Effector memory CD4-positive, alpha-beta T cell (primary cell): ENCODE measurements around the gene FAM181B.

Experiments
- DNase-seq, 3 donors: peaks; one replicate each; pipeline ENCODE4 v3.0.0-alpha.2; 2020
- H3K27ac ChIP-seq: 2 replicates; pipeline ENCODE4 v1.7.0; 2013; ENCODE audit warnings: mild to moderate bottlenecking, low read length, moderate library complexity; ENCODE audit not compliant: insufficient read depth, poor library complexity, severe bottlenecking
- H3K27me3 ChIP-seq: replicated peaks from 2 replicates; pipeline ENCODE4 v1.7.0; 2013; ENCODE audit warnings: mild to moderate bottlenecking, low read length; ENCODE audit not compliant: insufficient read depth, control insufficient read depth, poor library complexity, severe bottlenecking
- H3K36me3 ChIP-seq: 2 replicates; pipeline ENCODE4 v1.7.0; 2013; ENCODE audit warnings: mild to moderate bottlenecking, low read length, moderate library complexity; ENCODE audit not compliant: control insufficient read depth, insufficient read depth
- H3K4me1 ChIP-seq: 2 replicates; pipeline ENCODE4 v1.7.0; 2013; ENCODE audit warnings: low read length, mild to moderate bottlenecking; ENCODE audit not compliant: control insufficient read depth, insufficient read depth, poor library complexity, severe bottlenecking
- H3K4me3 ChIP-seq: 2 replicates; pipeline ENCODE4 v1.7.0; 2013; ENCODE audit warnings: low read length, low read depth, mild to moderate bottlenecking; ENCODE audit not compliant: insufficient read depth, poor library complexity, severe bottlenecking
- H3K9me3 ChIP-seq: 2 replicates; pipeline ENCODE4 v1.7.0; 2013; ENCODE audit warnings: mild to moderate bottlenecking, low read length, moderate library complexity; ENCODE audit not compliant: control insufficient read depth

Gene FAM181B

GRCh38 chr11:82759649-82760048 lies 26.0 kb upstream of the FAM181B start:
- no peaks in the 10 kb centered on the region for H3K36me3 ChIP-seq
- no peaks in the 10 kb centered on the region for H3K9me3 ChIP-seq
- no peak overlapping the region for H3K4me3 ChIP-seq
- no peak overlapping the region for H3K27ac ChIP-seq
- H3K27me3 ChIP-seq: no peaks in the 10 kb centered on the region
- H3K4me1 ChIP-seq: no peaks in the 10 kb centered on the region
- no peak for DNase-seq

- H3K27me3 ChIP-seq: no peaks in the 10 kb centered on the region
- no peaks in the 10 kb centered on the region for H3K9me3 ChIP-seq
- no peak for DNase-seq
- H3K27ac ChIP-seq: no peak overlapping the region
- no peaks in the 10 kb centered on the region for H3K36me3 ChIP-seq
- H3K4me3 ChIP-seq: no peak overlapping the region
- no peaks in the 10 kb centered on the region for H3K4me1 ChIP-seq
Observed at GRCh38 chr11:82757660-82758357, 24.1 kb upstream of the FAM181B start.

GRCh38 chr11:82756765-82757639 lies 23.3 kb upstream of the FAM181B start:
- Histone ChIP-seq H3K27ac (no peak overlapping the region), H3K4me3 (peak overlapping the region; percentile 23), H3K36me3 (no peaks in the 10 kb centered on the region), H3K4me1 (no peaks in the 10 kb centered on the region), H3K27me3 (no peaks in the 10 kb centered on the region), H3K9me3 (no peaks in the 10 kb centered on the region)
- no peak for DNase-seq

- no peak overlapping the region for H3K27ac ChIP-seq
- no peak for DNase-seq
- no peaks in the 10 kb centered on the region for H3K4me1 ChIP-seq
- no peaks in the 10 kb centered on the region for H3K36me3 ChIP-seq
- H3K4me3 ChIP-seq: no peak overlapping the region
- no peaks in the 10 kb centered on the region for H3K9me3 ChIP-seq
- no peaks in the 10 kb centered on the region for H3K27me3 ChIP-seq
Observed at GRCh38 chr11:82754410-82754809, 20.7 kb upstream of the FAM181B start.

- Histone ChIP-seq H3K36me3 (no peaks in the 10 kb centered on the region), H3K4me3 (no peak overlapping the region), H3K27ac (no peak overlapping the region), H3K4me1 (no peaks in the 10 kb centered on the region), H3K27me3 (no peaks in the 10 kb centered on the region), H3K9me3 (no peaks in the 10 kb centered on the region)
- no peak for DNase-seq
Observed at GRCh38 chr11:82753921-82754320, 20.3 kb upstream of the FAM181B start.

- DNase-seq: no peak
- H3K36me3 ChIP-seq: no peaks in the 10 kb centered on the region
- no peaks in the 10 kb centered on the region for H3K9me3 ChIP-seq
- H3K27me3 ChIP-seq: no peaks in the 10 kb centered on the region
- H3K4me1 ChIP-seq: no peaks in the 10 kb centered on the region
- no peak overlapping the region for H3K4me3 ChIP-seq
- no peak overlapping the region for H3K27ac ChIP-seq
Observed at GRCh38 chr11:82752801-82753200, 19.1 kb upstream of the FAM181B start.

GRCh38 chr11:82750643-82751139 lies 17.0 kb upstream of the FAM181B start:
- no peaks in the 10 kb centered on the region for H3K27me3 ChIP-seq
- H3K4me1 ChIP-seq: no peaks in the 10 kb centered on the region
- H3K27ac ChIP-seq: no peak overlapping the region
- no peaks in the 10 kb centered on the region for H3K9me3 ChIP-seq
- H3K4me3 ChIP-seq: no peak overlapping the region
- no peaks in the 10 kb centered on the region for H3K36me3 ChIP-seq
- no peak for DNase-seq

- Histone ChIP-seq H3K4me1 (no peaks in the 10 kb centered on the region), H3K27me3 (no peaks in the 10 kb centered on the region), H3K9me3 (no peaks in the 10 kb centered on the region), H3K4me3 (no peak overlapping the region), H3K27ac (no peak overlapping the region), H3K36me3 (no peaks in the 10 kb centered on the region)
- no peak for DNase-seq
Observed at GRCh38 chr11:82747471-82747870, 13.8 kb upstream of the FAM181B start.

- Histone ChIP-seq H3K9me3 (no peaks in the 10 kb centered on the region), H3K27ac (no peak overlapping the region), H3K4me3 (no peak overlapping the region), H3K36me3 (no peaks in the 10 kb centered on the region), H3K27me3 (peaks cover 5% of the 10 kb centered on the region), H3K4me1 (no peaks in the 10 kb centered on the region)
- DNase-seq: no peak
Observed at GRCh38 chr11:82738091-82738490, 4.4 kb upstream of the FAM181B start.

GRCh38 chr11:82734120-82734479 lies 436 bp upstream of the FAM181B start:
- Histone ChIP-seq H3K4me1 (peaks cover 7% of the 10 kb centered on the region), H3K4me3 (no peak overlapping the region), H3K27me3 (peaks cover 16% of the 10 kb centered on the region), H3K36me3 (no peaks in the 10 kb centered on the region), H3K27ac (no peak overlapping the region), H3K9me3 (no peaks in the 10 kb centered on the region)
- DNase-seq: no peak
